NCI-H345 treated with DMSO at 0.1 percent for 48 hours (cell line): ENCODE measurements around the gene EDIL3.
"Not testable (repeated sequence)": the region's sequence is repeated elsewhere in the genome, so short reads cannot be mapped to it uniquely, and the experiment has no call there.

Experiments used
- DNase-seq: peaks from one replicate; lab custom pipeline; 2025; ENCODE audit not compliant: unreplicated experiment; lab: John Stamatoyannopoulos, UW

Gene EDIL3

GRCh38 chr5:84303315-84303714 lies 81.4 kb downstream of the EDIL3 start:
- DNase-seq, result no peak

GRCh38 chr5:84301535-84301934 lies 83.1 kb downstream of the EDIL3 start:
- DNase-seq, result no peak

- no peak for DNase-seq
These were observed 84.7 kb downstream of the EDIL3 start for GRCh38 chr5:84299959-84300358.

- DNase-seq, result no peak
These were observed 86.1 kb downstream of the EDIL3 start for GRCh38 chr5:84298628-84299027.

GRCh38 chr5:84297641-84298040 lies 87.0 kb downstream of the EDIL3 start:
- DNase-seq, result not testable (repeated sequence)

- no peak for DNase-seq
These were observed 91.7 kb downstream of the EDIL3 start for GRCh38 chr5:84292788-84293653.

- no peak for DNase-seq
These were observed 92.6 kb downstream of the EDIL3 start for GRCh38 chr5:84292000-84292642.

- no peak for DNase-seq
These were observed 94.0 kb downstream of the EDIL3 start for GRCh38 chr5:84290673-84291072.

- no peak for DNase-seq
These were observed 94.5 kb downstream of the EDIL3 start for GRCh38 chr5:84290161-84290560.

- DNase-seq, result no peak
These were observed 96.7 kb downstream of the EDIL3 start for GRCh38 chr5:84287951-84288350.

GRCh38 chr5:84286662-84287061 lies 98.0 kb downstream of the EDIL3 start:
- peak; percentile 17 for DNase-seq

- no peak for DNase-seq
These were observed 98.7 kb downstream of the EDIL3 start for GRCh38 chr5:84285641-84286637.

- no peak for DNase-seq
These were observed 103.3 kb downstream of the EDIL3 start for GRCh38 chr5:84281383-84281782.

- no peak for DNase-seq
These were observed 105.4 kb downstream of the EDIL3 start for GRCh38 chr5:84279234-84279633.

- no peak for DNase-seq
These were observed 109.1 kb downstream of the EDIL3 start for GRCh38 chr5:84275609-84276008.

- DNase-seq, result no peak
These were observed 109.9 kb downstream of the EDIL3 start for GRCh38 chr5:84274585-84275468.

- DNase-seq, result no peak
These were observed 111.2 kb downstream of the EDIL3 start for GRCh38 chr5:84273517-84273883.

- no peak for DNase-seq
These were observed 111.7 kb downstream of the EDIL3 start for GRCh38 chr5:84272771-84273516.

- DNase-seq, result no peak
These were observed 118.7 kb downstream of the EDIL3 start for GRCh38 chr5:84265739-84266550.
